GM12873 (cell line): ENCODE measurements around the gene FARSA.

Experiments used
- CTCF ChIP-seq: IDR thresholded peaks from 2 replicates; pipeline ENCODE4 v1.5.1; 2012; ENCODE audit warnings: low read depth, mild to moderate bottlenecking, moderate library complexity, low read length, control low read depth; ENCODE audit not compliant: insufficient read depth; ENCODE audit errors: missing control alignments

The FARSA gene

DNA sequence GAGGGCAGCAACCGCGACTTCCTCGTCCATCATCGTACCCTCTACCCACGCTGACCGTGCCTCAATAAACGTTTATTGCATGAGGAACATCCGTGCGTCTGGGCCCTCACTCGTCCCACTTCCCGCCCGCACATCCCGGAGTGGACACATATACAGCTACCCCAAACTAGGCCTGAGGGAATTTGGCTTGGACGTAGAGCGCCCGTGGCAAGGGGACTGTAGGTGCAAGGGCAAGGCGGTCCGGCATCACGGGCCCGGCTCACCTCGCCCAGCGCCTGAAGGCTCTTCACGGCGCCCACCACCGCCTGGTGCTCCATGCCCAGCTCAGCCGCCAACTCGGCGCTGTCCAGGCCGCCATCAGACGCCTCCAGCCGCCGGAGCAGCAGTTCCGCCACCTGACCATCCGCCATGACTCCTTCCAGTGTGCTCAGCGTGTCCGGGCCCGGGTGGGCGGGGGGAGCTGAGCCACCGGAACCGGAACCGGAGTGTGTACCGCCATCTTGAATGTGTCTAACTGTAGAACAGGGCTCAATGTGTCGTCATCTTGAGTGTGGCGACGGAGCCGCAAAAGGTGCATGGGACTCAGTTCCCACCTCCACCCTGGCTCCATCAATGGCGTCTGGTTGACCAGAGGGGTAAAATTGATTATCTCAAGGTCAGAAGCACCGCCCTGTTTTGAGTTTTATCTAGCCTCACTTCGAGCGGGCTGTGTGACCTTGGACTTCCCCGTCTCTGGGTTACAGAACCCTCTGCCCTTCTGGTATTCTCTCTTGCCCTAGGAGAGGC lies at the start of gene FARSA:
Gene FARSA (minus strand): TSS at position 425 of the 786 bp plus-strand sequence. CDS start 15 bp downstream, at position 410.
- no peak for TF ChIP-seq CTCF

GRCh38 chr19:12983091-12983490 lies 49.6 kb upstream of the FARSA start:
- TF ChIP-seq CTCF, result no peak

GRCh38 chr19:12982648-12983047 lies 49.1 kb upstream of the FARSA start:
- TF ChIP-seq CTCF, result no peak

GRCh38 chr19:12979974-12980373 lies 46.5 kb upstream of the FARSA start:
- TF ChIP-seq CTCF, result no peak

DNA sequence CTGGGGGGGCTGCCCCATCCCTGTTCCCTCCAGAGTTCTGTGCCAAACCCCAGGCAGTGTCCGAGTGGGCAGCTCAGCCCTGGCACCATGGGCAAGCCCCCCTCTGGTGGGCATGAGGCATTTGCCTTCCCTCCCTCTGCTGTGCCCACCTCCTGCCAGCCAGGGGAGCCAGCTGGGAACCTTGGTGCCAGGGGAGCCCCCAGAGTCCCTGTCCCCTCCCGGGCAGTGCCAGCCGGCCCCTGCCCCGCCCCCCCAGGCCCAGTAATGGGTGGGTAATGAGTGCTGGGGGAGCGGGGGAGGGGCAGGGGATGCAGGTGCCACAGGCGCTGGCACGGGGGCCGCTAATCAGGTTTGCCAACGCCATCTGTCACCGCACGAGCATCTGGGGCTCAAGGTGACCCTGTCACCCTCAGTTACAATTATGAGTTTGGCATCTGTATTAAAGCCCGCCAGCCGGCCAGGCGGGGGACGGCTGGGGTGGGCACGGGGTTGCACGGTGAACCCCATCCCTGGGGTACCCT lies 41.8 kb upstream of the FARSA start:
- TF ChIP-seq CTCF, result no peak

GRCh38 chr19:12974301-12975220 lies 41.0 kb upstream of the FARSA start:
- no peak for TF ChIP-seq CTCF

DNA sequence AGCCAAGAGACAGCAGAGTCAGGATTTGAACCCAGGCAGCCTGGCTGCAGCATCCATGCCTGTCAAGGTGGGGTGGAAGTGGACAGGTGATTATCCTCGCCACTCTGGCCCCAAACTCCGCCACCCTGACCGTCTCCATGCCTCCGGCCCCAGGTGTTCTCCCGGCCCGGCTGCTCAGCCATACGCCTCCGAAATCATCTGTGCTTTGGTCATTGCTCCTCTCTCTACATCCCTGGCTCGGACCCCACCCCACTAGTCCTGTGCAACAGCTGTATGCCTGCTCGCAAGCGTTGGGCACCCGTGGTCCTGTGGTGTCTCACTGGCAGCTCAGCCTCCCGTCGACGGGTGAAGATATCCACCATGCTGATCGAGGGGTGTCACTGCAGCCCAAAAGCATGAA lies 39.7 kb upstream of the FARSA start:
- no peak for TF ChIP-seq CTCF
